NCI-H1048 (cell line): ENCODE measurements around the gene PTPRN2.

ENCODE experiments used
- DNase-seq: peaks from one replicate; lab custom pipeline; 2025; lab: John Stamatoyannopoulos, UW

The PTPRN2 gene

GRCh38 chr7:158117341-158118222, 470.0 kb downstream of the PTPRN2 start:
- DNase-seq = no peak

GRCh38 chr7:158116235-158116634, 471.4 kb downstream of the PTPRN2 start:
- DNase-seq = no peak

- no peak for DNase-seq
Observed at GRCh38 chr7:158114056-158114850, 473.4 kb downstream of the PTPRN2 start.

GRCh38 chr7:158113321-158114025, 474.1 kb downstream of the PTPRN2 start:
- no peak for DNase-seq

- DNase-seq = no peak
Observed at GRCh38 chr7:158112571-158113320, 474.9 kb downstream of the PTPRN2 start.

GRCh38 chr7:158111906-158112570, 475.6 kb downstream of the PTPRN2 start:
- no peak for DNase-seq

DNA sequence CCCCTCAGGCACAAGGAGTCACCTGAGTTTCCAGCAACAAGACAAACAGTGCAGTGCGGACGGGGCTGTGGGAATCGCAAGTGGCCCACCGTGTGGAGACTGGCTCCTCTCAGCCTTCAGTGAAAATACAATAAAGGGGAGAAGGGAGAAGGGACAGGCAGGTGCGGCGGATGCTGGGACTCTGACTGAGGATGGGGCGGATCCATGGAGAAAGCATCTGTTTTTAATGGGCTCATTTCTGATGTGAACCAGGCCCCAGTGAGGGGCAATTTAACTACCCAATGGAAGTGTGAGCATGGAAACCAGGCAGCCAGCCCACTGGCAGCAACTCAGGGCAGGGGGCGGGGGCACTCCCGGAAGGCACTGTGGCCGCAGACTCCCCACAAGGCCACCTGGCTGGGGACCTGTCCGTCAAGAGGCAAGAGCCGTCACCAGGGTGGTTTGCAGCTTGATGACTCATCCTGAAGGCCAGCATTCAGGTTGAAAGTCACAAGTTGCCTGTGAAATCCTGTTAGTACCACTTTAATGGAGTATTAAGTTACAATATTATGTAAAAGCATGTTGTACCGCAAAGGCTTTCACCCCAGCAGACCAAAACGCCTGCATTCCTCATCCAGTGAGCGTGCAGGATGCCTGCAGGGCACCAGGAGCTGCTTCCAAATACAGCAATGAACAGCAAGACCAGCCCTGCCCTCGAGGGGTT, 476.4 kb downstream of the PTPRN2 start:
- DNase-seq = no peak

DNA sequence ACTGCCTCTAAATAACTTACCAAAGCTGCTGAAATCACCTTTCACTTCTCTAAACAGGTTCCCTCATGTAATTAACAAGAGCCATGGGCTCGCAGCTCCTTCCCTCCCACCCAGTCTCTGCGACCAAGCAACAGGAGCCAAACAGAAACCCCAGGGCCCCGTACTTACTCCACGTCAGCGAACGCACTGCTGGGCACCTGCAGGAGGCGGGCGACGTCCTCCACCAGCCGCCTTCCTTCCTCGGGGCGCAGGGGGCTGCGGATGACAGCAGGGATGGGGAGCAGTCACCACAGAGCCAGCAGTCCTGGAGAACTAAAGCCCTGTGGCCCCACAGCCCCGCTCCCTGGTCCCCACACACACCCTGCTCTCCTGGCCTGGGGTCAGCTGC, 477.0 kb downstream of the PTPRN2 start:
- DNase-seq = no peak

GRCh38 chr7:158110034-158110590, 477.5 kb downstream of the PTPRN2 start:
- DNase-seq = no peak

DNA sequence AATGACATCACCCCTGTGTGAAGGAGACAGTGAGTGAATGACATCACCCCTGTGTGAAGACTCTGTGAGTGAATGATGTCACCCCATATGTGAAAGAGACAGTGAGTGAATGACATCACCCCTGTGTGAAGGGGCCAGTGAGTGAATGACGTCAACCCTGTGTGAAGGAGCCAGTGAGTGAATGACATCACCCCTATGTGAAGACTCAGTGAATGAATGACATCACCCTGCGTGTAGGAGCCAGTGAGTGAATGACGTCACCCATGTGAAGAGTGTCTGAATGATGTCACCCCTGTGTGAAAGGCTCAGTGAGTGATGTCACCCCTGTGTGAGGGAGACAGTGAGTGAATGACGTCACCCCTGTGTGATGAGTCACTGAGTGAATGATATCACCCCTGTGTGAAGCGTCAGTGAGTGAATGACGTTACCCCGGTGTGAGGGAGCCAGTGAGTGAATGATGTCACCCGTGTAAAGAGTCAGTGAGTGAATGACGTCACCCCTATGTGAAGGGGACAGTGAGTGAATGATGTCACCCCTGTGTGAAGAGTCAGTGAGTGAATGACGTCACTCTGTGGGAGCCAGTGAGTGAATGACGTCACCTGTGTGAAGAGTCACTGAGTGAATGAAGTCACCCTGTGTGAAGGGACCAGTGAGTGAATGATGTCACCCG, 478.1 kb downstream of the PTPRN2 start:
- DNase-seq = no peak

- no peak for DNase-seq
Observed at GRCh38 chr7:158108646-158109293, 478.9 kb downstream of the PTPRN2 start.

GRCh38 chr7:158107806-158108205, 479.8 kb downstream of the PTPRN2 start:
- no peak for DNase-seq

DNA sequence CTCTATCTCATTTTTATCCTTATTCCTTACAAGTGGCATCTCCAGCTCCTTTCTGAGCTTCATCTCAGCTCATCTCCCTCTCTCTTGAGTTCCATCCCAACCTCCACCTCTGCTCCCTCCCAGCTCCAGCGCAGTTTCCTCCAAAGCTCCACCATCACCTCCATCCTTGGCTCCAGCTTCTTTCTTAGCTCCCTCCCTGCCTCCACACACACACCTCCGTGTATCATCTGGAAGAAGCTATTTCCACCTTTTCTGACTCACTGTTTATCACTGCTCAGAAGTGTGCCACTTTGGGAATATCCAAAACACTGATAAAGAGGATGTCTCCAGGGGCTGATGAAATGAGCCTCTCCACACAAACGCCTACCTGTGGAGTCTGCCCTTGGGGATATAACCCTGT, 481.4 kb downstream of the PTPRN2 start:
- no peak for DNase-seq

DNA sequence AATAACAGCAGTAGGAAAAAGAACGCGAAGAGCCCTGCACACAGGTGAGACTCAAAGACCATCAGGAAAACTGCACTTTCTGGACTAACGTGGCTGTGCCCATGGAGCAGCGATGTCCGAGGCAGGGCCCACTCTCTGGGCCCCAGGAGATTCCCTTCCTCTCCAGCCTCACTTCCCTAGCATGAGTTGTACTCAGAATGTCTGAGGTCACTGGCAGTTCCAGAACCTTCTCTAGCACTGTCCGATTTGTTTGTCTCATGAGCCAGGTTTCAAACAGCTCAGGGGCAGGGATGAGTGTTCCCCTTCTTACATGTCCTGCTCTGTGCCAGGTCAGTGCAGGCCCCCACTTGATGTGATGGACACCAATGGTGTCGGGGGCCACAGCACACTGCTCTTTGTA, 484.2 kb downstream of the PTPRN2 start:
- no peak for DNase-seq

DNA sequence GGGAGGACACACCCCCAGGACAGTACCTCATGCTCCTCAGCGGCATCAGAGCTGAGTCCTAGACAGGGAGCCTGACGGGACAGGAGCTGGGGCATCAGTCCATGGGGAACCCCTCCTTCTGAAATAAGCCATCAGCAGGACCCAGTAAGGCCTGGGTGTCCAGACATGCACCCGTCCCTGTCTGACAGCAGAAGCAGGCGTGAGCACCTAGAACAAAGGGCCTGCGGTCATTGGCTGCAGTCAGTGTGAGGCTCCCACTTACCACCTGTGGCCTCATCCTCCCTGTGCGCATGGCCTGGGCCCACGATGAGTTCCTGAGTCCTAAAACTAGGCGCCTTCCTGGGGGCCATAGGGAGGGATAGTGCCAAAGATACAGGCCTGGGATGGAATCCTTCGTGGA, 484.7 kb downstream of the PTPRN2 start:
- DNase-seq = no peak

GRCh38 chr7:158101821-158102450, 485.7 kb downstream of the PTPRN2 start:
- no peak for DNase-seq

- DNase-seq = no peak
Observed at GRCh38 chr7:158098125-158099030, 489.2 kb downstream of the PTPRN2 start.
